Astrocyte (in vitro differentiated cells and primary cell): Measurements from ENCODE around the gene SPRED3. TPM values are rescaled to one million over a fixed set of nuclear protein-coding genes. Genes with fewer than 3 reads are reported as not detected.

Experiments used
- DNase-seq: peaks from one replicate; pipeline ENCODE4 v3.0.0-alpha.2; 2010; ENCODE audit warnings: low read depth
- FAIRE-seq: peaks from 2 replicates; lab custom pipeline; 2011; peaks lifted over from hg19 to GRCh38; lab: Jason Lieb, UNC
- H2AFZ ChIP-seq: 2 replicates; pipeline ENCODE4 v1.6.0; 2012; ENCODE audit warnings: low read depth, low read length, inconsistent platforms
- H3K27ac ChIP-seq: 2 replicates; pipeline ENCODE4 v1.5.1; 2011; ENCODE audit warnings: low read depth, low read length, inconsistent platforms
- H3K27me3 ChIP-seq: 2 replicates; pipeline ENCODE4 v1.6.0; 2011; ENCODE audit warnings: low read length, inconsistent platforms; ENCODE audit not compliant: insufficient read depth
- H3K36me3 ChIP-seq: 2 replicates; pipeline ENCODE4 v1.5.1; 2011; ENCODE audit warnings: low read length, inconsistent platforms; ENCODE audit not compliant: insufficient read depth
- H3K4me1 ChIP-seq: 2 replicates; pipeline ENCODE4 v1.5.1; 2011; ENCODE audit warnings: low read length, inconsistent platforms; ENCODE audit not compliant: insufficient read depth
- H3K4me2 ChIP-seq: 2 replicates; pipeline ENCODE4 v1.6.0; 2012; ENCODE audit warnings: low read length, inconsistent platforms
- H3K4me3 ChIP-seq: 2 replicates; pipeline ENCODE4 v1.5.1; 2011; ENCODE audit warnings: low read depth, mild to moderate bottlenecking, low read length, inconsistent platforms; ENCODE audit not compliant: insufficient read depth
- H3K79me2 ChIP-seq: 2 replicates; pipeline ENCODE4 v1.6.0; 2012; ENCODE audit warnings: mild to moderate bottlenecking, low read length, inconsistent platforms; ENCODE audit not compliant: insufficient read depth
- H3K9ac ChIP-seq: 2 replicates; pipeline ENCODE4 v1.6.0; 2012; ENCODE audit warnings: mild to moderate bottlenecking, low read length, inconsistent platforms
- H3K9me3 ChIP-seq: 2 replicates; pipeline ENCODE4 v1.5.1; 2012; ENCODE audit warnings: low read depth, mild to moderate bottlenecking, low read length, inconsistent platforms; ENCODE audit not compliant: insufficient read depth
- H4K20me1 ChIP-seq: 2 replicates; pipeline ENCODE4 v1.6.0; 2012; ENCODE audit warnings: low read length, inconsistent platforms; ENCODE audit not compliant: insufficient read depth
- H3K27ac Mint-ChIP-seq: one replicate; pipeline ENCODE4 v1.8.0; 2021; ENCODE audit warnings: mild to moderate bottlenecking, mixed read lengths; ENCODE audit not compliant: unreplicated experiment
- H3K27me3 Mint-ChIP-seq: one replicate; pipeline ENCODE4 v1.8.0; 2021; ENCODE audit warnings: low read depth, mixed read lengths; ENCODE audit not compliant: unreplicated experiment
- H3K36me3 Mint-ChIP-seq: one replicate; pipeline ENCODE4 v1.8.0; 2021; ENCODE audit warnings: low read depth, mixed read lengths; ENCODE audit not compliant: unreplicated experiment
- H3K4me1 Mint-ChIP-seq: one replicate; pipeline ENCODE4 v1.8.0; 2021; ENCODE audit warnings: low read depth, mixed read lengths; ENCODE audit not compliant: unreplicated experiment
- H3K4me3 Mint-ChIP-seq: one replicate; pipeline ENCODE4 v1.8.0; 2021; ENCODE audit warnings: mild to moderate bottlenecking, moderate library complexity, mixed read lengths; ENCODE audit not compliant: unreplicated experiment
- H3K9me3 Mint-ChIP-seq: one replicate; pipeline ENCODE4 v1.8.0; 2021; ENCODE audit warnings: mild to moderate bottlenecking, mixed read lengths; ENCODE audit not compliant: unreplicated experiment
- EZH2 ChIP-seq: IDR thresholded peaks from 2 replicates; pipeline ENCODE4 v1.6.1; 2012; ENCODE audit warnings: mild to moderate bottlenecking, low read length, inconsistent platforms; ENCODE audit not compliant: insufficient read depth
- total RNA-seq: library from RNA; stranded (reverse); gene quantifications from 2 replicates; pipeline ENCODE4 v1.2.1, GENCODE V29; 2021
- TF ChIP-seq, protein P1 (sequence below): IDR thresholded peaks from 2 replicates; pipeline ENCODE4 v1.5.1; 2011; ENCODE audit warnings: low read depth, mild to moderate bottlenecking, inconsistent platforms, low read length, moderate library complexity; ENCODE audit not compliant: insufficient read depth

The SPRED3 gene
- total RNA-seq, 1 donor from 2014 or later, result 19.0 TPM

DNA sequence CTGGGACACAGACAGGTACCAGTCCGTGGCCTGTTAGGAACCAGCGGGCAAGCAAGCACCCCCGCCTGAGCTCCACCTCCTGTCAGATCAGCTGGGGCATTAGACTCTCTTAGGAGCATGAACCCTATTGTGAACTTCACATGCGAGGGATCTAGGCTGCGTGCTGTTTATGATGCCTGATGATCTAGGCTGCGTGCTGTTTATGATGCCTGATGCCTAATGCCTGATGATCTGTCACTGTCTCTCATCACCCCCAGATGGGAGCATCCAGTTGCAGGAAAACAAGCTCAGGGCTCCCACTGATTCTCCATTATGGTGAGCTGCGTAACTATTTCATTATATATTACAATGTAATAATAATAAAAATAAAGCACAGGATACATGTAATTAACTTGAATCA is 33.9 kb downstream of the SPRED3 start:
- H3K4me1 Mint-ChIP-seq, result peaks cover 1% of the 10 kb centered on the region
- DNase-seq (no peak), FAIRE-seq (no peak)
- Histone ChIP-seq H2AFZ (no peak overlapping the region), H3K4me1 (no peaks in the 10 kb centered on the region), H3K27ac (no peak overlapping the region), H3K79me2 (no peaks in the 10 kb centered on the region), H3K4me3 (no peak overlapping the region), H3K4me2 (no peak overlapping the region), H4K20me1 (no peaks in the 10 kb centered on the region), H3K9ac (no peak overlapping the region), H3K9me3 (no peaks in the 10 kb centered on the region), H3K36me3 (no peaks in the 10 kb centered on the region), H3K27me3 (peaks cover 20% of the 10 kb centered on the region)
- H3K27ac Mint-ChIP-seq, result no peak overlapping the region
- TF ChIP-seq EZH2, result no peak
- TF ChIP-seq, protein P1, sequence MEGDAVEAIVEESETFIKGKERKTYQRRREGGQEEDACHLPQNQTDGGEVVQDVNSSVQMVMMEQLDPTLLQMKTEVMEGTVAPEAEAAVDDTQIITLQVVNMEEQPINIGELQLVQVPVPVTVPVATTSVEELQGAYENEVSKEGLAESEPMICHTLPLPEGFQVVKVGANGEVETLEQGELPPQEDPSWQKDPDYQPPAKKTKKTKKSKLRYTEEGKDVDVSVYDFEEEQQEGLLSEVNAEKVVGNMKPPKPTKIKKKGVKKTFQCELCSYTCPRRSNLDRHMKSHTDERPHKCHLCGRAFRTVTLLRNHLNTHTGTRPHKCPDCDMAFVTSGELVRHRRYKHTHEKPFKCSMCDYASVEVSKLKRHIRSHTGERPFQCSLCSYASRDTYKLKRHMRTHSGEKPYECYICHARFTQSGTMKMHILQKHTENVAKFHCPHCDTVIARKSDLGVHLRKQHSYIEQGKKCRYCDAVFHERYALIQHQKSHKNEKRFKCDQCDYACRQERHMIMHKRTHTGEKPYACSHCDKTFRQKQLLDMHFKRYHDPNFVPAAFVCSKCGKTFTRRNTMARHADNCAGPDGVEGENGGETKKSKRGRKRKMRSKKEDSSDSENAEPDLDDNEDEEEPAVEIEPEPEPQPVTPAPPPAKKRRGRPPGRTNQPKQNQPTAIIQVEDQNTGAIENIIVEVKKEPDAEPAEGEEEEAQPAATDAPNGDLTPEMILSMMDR, result no peak
- peaks cover 31% of the 10 kb centered on the region for H3K27me3 Mint-ChIP-seq
- H3K36me3 Mint-ChIP-seq, result peaks cover 2% of the 10 kb centered on the region
- no peak overlapping the region for H3K4me3 Mint-ChIP-seq
- no peaks in the 10 kb centered on the region for H3K9me3 Mint-ChIP-seq

DNA sequence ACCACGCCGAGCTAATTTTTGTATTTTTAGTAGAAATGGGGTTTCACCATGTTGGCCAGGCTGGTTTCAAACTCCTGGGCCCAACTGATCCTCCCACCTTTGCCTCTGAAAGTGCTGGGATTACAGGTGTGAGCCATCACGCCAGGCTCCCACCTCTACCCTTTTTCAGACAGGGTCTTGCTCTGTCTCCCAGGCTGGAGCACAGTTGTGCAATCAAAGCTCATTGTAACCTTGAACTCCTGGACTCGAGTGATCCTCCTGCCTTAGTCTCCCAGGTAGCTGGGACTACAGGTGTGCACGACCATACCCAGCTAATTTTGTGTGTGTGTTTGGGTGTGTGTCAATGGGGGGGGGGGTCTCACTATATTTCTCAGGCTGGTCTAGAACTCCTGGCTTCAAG is 35.8 kb downstream of the SPRED3 start:
- H3K27ac ChIP-seq, result no peak overlapping the region
- H3K4me3 ChIP-seq, result no peak overlapping the region
- no peaks in the 10 kb centered on the region for H3K4me1 ChIP-seq
- Mint-ChIP-seq H3K9me3 (no peaks in the 10 kb centered on the region), H3K27me3 (peaks cover 21% of the 10 kb centered on the region), H3K27ac (no peak overlapping the region), H3K4me3 (no peak overlapping the region), H3K36me3 (peaks cover 2% of the 10 kb centered on the region), H3K4me1 (peaks cover 1% of the 10 kb centered on the region)
- FAIRE-seq, result no peak
- no peak for DNase-seq
- H3K36me3 ChIP-seq, result no peaks in the 10 kb centered on the region
- H3K27me3 ChIP-seq, result peaks cover 9% of the 10 kb centered on the region
- no peak overlapping the region for H3K4me2 ChIP-seq
- TF ChIP-seq EZH2, result no peak
- TF ChIP-seq, protein P1, result no peak
- H2AFZ ChIP-seq, result no peak overlapping the region
- no peaks in the 10 kb centered on the region for H3K9me3 ChIP-seq
- H3K9ac ChIP-seq, result no peak overlapping the region
- H4K20me1 ChIP-seq, result no peaks in the 10 kb centered on the region
- H3K79me2 ChIP-seq, result no peaks in the 10 kb centered on the region

DNA sequence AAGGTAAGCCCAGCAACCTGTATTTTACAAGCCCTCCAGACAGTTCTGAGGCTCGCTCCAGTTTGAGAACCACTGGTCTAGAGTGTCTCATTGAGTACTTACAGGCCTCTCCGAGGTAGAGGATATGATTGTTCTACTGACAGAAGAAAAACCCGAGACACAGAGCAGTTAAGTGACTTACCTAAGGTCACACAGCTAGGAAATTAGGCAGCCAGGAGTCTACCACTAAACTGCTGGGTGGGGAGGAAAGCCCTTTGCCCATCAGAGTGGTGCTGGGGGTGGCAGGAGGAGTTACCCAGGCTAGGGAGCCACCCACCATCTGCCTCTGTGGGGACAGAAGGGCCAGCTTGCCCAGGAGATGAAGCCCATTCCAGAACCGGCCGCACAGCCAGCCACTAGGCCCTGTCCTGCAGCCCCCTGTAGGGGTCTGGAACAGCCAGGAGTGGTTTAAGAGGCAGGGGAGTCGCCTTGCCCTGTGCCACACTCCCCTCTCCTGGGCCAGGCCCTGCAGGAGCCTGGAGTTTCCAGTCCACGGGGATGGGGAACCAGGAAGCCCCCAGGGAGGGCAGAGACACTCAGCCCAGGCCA is 36.8 kb downstream of the SPRED3 start:
- FAIRE-seq, result no peak
- no peak overlapping the region for H3K27ac Mint-ChIP-seq

More for the DNA sequence above, 36.8 kb downstream of the SPRED3 start:
- Histone ChIP-seq H3K4me1 (no peaks in the 10 kb centered on the region), H3K4me3 (no peak overlapping the region), H4K20me1 (no peaks in the 10 kb centered on the region), H3K9me3 (no peaks in the 10 kb centered on the region), H3K9ac (no peak overlapping the region), H3K4me2 (no peak overlapping the region), H3K27ac (no peak overlapping the region), H3K36me3 (no peaks in the 10 kb centered on the region), H3K79me2 (no peaks in the 10 kb centered on the region), H3K27me3 (peaks cover 9% of the 10 kb centered on the region), H2AFZ (no peak overlapping the region)
- peaks cover 1% of the 10 kb centered on the region for H3K4me1 Mint-ChIP-seq
- H3K36me3 Mint-ChIP-seq, result peaks cover 2% of the 10 kb centered on the region
- peaks cover 18% of the 10 kb centered on the region for H3K27me3 Mint-ChIP-seq
- no peak for TF ChIP-seq EZH2
- TF ChIP-seq, protein P1, result no peak
- H3K4me3 Mint-ChIP-seq, result no peak overlapping the region
- no peak for DNase-seq
- no peaks in the 10 kb centered on the region for H3K9me3 Mint-ChIP-seq
